HL-60 (cell line): Measurements from ENCODE around the gene STX1B.

Experiments
- CTCF ChIP-seq: IDR thresholded peaks from one replicate; pipeline ENCODE4 v1.5.1; 2011; ENCODE audit warnings: low read length, control low read depth, inconsistent platforms; ENCODE audit not compliant: insufficient read depth
- REST ChIP-seq: IDR thresholded peaks from 2 replicates; pipeline ENCODE4 v1.6.1; 2012; ENCODE audit warnings: low read depth; ENCODE audit not compliant: insufficient replicate concordance

- TF ChIP-seq CTCF (no peak), REST (no peak)
Observed at GRCh38 chr16:31020536-31020935, 10.1 kb upstream of the STX1B start.
